Activated CD4-positive, alpha-beta T cell treated with anti-CD3 and anti-CD28 coated beads, Interleukin-2, amount 50 U/mL, for 4 hours (primary cell): Measurements from ENCODE around the gene PRPSAP1.
"Not testable (repeated sequence)": the region's sequence is repeated elsewhere in the genome, so short reads cannot be mapped to it uniquely, and the experiment has no call there.

ENCODE experiments used
- DNase-seq, 2 experiments: peaks; one replicate each; pipeline ENCODE4 v3.0.0-alpha.2; 2020

PRPSAP1 gene

DNA sequence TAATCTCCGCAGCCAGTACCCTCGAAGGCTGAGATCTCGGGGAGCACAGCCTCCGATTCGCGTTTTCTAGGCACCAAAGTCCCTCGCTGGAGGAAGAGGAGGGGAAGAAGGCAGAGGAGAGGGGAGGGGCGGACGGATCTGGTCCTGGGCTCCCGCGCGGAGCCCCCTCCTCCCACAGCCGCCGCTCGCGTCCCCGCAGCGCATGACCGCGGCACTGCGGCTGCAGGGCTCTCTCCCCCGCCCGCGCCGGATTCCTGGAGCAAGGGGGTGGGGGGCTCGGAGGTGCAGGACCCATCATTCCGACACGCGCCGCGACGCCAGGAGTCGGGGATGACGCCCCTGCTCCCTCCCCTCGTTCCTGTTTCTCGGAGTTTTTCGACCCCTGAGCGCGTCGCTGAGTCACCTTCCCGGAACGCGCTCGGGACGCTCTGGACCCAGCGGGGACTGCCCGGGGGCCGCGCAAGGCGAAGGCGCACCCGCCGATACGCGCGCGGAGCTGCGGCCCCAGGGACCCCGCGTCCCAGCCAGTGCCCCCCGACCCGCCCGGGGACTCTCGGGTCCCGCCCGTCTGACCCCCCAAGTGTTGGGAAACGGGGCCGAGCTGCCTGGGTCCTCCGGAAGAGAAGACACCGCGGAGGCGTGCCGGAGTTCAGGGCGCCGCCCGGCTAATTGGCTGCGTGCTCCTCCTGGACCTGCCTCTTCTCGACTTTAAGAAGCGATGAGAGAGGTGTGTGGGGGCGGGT is 29.3 kb upstream of the PRPSAP1 start:
- DNase-seq: peak; percentile 46 to 56

DNA sequence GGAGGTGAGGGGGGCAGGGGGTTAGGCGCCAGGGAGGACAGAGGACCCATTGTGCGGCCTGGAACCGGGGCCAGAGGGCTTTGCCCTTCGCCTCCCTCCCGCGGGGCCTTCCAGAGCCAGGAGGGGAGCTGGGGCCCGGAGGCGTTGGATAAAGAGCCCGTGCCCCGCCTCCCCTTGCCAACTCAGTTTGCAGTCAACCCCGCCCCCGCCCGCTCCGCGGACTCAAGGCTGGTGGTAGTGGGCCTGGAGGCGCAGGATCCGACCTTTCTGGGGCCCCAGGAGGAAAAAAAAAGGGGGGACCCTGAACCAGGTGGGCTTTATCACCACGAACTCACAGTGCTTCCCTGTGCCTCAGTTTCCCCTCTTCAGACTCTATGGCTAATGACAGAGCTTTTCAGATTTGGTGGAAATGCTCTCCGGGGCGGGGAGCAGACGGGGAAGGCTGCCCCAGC is 28.7 kb upstream of the PRPSAP1 start:
- peak; percentile 17 to 19 for DNase-seq

DNA sequence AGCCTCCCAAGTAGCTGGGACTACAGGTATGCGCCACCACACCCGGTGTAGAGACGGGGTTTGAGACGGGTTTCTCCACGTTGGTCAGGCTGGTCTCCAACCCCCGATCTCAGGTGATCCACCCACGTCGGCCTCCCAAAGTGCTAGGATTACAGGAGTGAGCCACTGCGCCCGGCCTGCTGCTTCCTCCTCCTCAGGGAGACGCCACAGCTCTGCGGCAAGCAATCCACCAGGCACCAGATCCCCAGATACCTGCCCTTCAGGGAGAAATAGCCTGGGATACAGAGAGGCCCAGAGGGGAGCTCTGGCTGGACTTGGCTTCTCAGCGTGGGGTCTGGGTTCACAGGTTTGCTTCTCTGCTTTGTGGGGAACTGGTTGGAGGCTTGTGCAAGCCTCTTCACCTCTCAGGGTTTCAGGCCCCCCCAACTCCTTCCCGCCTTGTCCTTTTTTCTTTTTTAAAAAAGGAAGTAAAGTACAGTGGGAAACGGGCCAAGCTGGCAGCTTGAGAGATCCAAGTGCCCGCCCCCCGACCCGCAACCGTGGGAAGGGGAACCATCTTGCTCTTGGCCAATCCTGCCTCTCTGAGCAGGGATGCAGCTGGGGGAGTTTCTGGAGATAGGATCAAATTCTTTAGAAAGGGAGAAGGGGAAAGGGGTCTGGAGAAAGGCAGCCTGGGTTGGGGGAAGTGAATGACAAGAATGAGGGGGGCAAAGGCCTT is 28.1 kb upstream of the PRPSAP1 start:
- DNase-seq: no peak

DNA sequence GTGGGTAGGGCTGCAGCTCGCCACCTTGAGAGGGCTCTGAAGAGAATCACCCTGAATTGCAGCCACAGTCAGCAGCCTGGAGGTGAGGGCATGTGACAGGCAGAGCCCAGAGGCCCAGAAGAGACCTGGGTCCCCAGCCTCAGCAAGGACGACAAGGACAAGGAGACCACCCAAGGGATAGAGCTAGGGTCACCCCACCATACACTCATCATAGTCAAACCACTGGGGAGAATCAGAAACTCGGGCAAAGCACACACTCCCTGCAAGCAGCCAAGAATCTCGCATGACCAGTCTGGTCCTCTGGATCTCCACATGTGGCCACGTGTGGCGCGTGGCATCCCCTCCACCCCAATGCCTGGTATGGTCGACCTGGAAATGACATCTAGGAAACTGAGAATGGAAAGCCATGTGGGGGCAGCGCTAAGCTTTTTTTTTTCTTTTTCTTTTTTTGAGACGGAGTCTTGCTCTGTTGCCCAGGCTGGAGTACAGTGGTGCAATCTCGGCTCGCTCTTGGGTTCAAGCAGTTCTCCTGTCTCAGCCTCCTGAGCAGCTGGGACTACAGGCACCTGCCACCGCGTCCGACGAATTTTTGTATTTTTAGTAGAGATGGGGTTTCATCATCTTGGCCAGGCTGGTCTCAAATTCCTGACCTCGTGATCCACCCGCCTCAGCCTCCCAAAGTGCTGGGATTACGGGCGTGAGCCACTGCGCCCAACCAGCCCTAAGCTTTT is 26.1 kb upstream of the PRPSAP1 start:
- DNase-seq: no peak

DNA sequence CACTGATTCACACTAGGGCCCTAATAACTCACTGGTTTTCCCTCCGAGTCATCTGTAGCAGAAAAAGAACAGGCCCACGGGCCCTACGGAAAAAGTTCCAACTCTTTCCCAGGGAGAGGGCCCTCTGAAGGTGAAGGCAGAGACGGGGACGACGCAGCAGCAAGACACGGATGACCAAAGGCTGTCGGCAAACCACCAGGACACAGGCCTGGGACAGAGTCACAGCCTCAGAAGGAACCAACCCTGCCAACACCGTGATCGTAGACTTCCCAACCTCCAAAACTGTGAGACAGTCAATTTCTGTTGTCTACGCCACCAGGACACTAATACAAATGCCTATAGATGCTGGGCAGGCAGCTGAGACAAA is 25.5 kb upstream of the PRPSAP1 start:
- no peak for DNase-seq

DNA sequence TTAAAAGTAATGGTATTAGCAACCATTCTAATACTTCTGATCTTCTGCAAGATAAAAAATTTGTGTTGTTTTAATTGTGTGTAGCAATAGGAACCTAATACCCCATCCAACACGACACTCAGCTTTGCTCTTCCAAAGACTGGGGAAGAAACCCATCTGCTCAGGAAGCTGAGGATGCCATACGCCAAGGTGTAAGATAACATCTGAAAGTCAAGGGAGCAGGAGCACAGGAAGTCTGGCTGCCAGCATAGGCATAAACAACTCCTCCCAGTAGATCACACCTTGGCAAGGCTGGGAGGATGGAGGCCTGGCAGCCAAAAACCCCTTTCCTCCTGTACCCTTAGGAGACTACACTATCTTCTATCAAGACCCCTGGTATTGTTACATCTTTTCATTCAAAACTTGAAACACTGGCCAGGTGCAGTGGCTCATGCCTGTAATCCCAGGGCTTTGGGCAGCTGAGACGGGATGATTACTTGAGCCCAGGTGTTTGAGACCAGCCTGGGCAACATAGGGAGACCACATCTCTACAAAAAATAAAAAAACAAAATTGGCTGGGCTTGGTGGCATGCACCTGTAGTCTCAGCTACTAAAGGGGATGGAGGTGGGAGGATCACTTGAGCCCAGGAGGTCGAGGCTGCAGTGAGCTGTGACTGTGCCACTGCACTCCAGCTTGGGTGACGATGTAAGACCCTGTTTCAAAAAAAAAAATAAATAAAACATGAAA is 25.0 kb upstream of the PRPSAP1 start:
- DNase-seq: no peak

DNA sequence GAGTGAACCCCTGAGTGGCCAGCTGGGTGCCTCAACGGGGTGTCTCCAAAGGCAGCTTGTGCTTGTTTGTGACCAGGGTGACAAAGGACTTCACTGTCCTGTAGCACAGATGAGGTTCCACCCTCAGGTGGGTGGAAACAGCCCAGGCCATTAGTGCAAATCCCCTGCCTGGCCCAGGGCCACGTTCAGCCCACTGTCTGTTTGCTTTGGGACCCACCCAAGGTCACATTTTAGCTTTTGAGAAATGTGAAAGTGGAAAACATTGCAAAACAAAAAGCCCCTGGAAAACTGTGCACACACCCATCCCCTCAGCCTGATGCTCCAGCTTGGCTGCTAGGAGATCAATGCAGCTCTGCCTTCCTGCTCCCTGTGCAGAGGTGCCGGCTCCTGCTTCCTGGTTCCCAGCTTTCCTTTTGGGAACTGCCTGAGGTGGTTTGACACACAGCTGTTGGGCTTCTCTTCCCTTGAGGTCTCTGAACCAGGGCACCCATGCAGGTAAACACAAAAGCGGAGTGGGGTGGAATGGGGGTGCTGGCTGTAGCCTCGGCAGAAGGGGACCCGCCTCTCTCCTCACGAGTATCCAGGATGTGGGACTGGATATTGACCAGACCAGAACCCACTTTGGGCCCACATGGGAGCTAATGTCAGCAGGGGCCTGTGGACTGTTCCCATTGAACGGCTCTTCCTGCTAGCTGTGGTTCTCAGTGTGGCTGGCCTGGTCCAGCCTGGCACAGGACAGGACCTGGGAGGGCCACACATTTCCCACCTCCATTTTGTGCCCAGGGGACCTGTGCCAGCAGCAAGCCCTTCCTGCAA is 22.8 kb upstream of the PRPSAP1 start:
- DNase-seq: no peak

DNA sequence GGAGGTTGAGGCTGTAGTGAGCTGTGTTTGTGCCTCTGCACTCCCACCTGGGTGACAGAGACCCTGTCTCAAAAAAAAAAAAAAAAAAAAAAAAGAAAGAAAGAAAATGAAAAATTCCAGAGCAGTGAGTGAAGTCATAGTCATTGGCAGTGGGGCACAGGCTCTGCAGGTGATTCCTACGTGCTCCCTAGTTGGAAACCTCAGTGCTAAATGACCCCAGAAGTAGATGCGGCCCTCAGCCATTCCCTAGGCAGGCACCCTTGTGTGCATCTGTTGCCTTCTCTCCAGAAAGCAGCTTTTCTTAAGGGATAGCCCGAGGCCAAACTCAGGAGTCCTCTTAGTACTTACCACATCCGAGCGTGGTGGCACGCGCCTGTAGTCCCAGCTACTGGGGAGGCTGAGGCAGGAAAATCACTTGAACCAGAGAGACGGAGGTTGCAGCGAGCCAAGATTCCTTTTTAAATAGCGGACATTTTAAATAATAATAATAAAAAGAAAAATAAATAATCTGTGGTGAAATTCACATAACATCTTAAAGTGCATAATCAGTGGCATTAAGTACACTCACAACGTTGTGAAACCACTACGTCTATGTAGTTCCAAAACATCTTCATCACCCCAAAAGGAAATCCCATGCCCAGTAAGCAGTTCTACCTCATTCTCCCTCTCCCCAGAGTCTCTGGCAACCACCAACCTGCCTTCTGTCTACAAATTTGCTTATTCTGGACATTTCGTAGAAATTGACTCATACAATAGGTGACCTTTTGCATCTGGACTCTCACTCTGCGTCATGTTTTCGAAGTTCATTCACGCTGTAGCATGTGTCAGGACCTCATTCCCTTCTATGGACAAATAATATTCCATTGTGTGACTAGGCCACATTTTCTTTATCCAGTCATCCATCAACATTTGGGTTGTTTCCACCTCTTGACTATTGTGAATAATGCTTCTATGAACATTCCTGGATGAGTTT is 18.2 kb upstream of the PRPSAP1 start:
- no peak for DNase-seq

DNA sequence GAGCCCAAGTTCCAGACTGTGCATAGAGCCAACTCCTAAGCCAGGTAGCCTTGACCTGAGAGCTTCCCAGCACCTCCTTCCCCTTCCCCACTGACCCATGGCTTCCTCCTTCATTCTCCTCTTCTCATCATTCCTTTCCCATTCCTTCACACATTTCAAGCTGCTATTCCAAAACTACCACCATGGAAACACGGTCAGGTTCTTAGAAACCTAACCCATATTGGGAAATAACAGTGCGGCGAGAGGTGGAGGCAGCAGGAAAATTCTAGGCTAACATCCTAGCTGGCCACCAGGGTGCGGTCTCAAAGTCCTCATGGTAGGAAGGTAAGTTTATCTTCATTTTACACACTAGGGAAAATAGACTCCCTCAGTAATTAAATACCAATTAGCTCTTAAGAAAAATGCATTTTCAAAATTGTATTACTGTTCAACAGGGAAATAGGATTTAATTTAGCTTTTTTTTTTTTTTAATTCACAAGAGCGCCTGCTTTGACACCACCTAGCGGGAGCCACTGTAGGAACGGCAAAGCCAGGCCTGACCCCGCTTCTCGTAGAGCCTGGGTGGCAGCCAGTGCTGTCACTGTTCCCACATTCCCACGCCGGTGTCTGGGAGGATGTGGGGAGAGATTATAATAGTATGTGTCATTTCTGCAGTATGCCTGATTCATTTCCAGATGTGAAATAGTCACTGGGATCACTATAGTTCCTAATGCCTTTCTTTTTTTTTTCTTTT is 16.7 kb upstream of the PRPSAP1 start:
- DNase-seq: no peak

DNA sequence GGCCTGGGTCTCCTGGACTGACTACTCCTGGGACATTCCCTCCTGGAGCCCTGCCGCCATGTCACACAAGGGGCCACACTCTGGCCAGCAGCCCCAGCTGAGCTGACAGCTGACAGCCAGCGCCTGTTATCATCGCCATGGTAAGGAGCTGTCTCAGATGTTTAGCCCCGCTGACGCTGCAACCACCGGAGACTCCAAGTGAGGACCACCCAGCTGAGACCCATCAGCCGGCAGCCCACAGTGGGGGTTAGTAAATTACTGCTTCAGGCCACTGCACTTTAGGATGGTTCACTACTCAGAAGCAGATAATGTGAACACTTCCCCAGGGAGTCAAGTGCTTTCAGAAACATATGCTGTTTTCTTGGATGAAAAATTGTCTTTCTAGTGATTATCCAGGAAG is 16.1 kb upstream of the PRPSAP1 start:
- no peak for DNase-seq

DNA sequence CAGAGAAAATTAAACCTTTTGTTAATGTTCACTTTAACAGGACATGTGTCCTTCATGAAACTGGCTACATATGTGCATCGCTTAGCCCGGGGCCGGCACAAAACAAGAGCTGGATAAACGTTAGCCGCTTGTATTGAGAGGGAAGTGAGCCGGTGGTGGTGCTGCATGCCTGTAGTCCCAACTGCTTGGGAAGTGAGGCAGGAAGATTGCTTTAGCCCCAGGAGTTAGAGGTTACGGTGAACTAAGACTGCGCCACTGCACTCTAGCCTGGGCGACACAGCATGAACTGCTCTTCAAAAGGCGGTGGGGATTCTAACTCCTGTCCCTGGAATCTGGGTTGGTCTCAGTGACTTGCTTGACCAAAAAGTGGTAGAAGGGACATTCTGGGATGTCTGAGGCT is 15.7 kb upstream of the PRPSAP1 start:
- DNase-seq: no peak

DNA sequence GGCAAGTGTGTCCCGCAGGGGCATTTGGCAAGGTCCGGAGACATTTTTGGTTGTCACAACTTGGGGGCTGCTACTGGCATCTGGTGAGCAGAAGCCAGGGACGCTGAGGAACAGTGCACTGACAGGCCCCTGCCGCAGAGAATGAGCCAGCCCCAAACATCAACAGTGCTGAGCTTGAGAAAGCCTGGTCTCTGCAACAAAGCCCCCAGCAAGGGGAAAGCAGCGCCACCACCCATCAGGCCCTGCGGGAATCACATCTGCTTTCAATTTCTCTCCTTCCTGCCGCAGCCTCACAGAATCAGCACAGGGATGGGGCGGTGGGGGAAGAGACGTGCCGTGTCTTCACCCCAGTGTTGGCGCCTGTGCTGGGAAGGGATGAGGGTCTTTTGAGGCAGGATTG is 14.8 kb upstream of the PRPSAP1 start:
- DNase-seq: no peak

DNA sequence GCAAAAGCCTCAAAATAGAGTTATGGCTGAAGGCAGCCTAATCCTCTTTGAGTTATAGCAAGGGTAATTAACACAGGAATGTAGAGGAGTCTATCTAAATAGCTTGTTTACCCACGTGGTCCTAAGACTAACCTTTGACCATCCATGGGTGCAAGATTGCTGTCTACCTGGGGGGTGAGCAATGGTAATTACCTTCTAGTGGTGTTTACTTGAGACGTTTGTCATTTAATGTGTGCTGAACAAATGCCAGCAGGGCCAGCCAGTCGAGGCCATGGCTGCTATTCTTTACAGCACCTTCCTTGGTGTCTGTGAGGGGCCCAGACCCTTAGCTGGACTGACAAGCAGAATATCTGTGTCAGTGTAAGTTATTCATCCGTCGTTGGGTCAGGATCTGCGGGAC is 13.9 kb upstream of the PRPSAP1 start:
- no peak for DNase-seq

DNA sequence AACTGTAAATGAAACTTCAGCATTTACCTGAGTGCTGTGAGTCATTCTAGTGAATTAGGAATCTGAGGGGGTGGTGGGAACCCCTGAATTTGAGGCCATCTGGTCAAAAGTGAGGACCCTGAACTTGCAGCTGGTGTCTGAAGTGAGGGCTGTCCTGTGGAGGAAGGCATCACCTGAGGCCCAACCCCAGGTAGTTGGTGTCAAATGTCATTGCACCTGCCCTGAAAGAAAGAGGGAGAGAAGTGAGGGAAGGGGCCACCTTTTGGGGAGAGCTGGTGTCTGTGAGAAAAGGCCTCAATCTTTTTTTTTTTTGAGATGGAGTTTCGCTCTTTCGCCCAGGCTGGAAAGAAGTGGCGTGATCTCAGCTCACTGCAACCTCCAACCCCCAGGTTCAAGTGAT is 12.5 kb upstream of the PRPSAP1 start:
- no peak for DNase-seq

DNA sequence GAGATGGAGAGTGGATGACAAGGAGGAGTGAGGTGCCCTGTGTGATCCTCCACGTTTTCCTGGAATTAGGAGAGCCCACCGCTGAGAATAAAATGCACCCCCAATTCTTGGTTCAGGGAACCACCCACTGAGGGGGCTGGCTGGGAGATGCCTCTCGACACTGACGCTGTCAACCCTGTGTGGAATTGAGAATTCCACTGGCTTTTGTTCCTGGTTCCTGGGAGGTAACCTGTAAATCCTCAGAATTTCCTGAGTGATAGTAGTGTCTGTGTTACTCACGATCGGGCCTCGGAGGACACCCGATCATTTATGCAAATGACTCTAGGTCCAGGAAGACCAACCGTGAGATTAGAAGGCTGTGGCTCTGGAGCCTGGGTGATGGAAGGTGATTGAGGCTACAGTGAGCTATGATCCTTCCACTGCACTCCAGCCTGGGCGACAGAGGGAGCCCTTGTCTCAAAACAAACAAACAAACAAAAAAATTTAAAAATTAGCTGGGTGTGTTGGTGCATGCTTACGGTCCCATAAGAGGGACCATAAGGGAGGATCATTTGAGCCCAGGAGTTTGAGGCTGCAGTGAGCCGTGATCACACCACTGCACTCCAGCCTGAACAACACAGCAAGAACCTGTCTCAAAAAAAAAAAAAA is 11.7 kb upstream of the PRPSAP1 start:
- DNase-seq: no peak

DNA sequence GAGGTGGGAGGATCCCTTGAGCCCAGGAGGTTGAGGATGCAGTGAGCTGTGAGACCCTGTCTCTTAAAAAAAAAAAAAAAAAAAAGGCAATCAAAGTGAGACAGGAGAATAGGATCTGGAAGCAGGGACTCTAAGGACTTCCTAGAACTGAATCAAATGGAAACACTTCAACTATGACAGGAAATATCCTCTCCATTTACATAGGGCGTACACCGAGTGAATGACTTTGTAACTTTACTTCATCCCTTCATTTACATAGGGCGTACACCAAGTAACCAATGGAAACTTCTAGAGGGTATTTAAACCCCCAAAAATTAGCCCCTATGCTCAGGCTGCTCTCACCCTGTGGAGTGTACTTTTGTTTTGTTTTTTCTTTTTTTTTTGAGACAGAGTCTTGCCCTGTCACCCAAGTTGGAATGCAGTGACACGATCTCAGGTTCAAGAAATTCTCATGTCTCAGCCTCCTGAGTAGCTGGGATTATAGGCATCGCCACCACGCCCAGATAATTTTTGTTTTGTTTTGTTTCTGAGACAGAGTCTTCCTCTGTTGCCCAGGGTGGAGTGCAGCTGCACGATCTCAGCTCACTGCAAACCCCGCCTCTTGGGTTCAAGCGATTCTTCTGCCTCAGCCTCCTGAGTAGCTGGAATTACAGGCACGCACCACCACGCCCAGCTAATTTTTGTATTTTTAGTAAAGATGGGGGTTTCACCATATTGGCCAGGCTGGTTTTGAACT is 9.6 kb upstream of the PRPSAP1 start:
- no peak for DNase-seq

DNA sequence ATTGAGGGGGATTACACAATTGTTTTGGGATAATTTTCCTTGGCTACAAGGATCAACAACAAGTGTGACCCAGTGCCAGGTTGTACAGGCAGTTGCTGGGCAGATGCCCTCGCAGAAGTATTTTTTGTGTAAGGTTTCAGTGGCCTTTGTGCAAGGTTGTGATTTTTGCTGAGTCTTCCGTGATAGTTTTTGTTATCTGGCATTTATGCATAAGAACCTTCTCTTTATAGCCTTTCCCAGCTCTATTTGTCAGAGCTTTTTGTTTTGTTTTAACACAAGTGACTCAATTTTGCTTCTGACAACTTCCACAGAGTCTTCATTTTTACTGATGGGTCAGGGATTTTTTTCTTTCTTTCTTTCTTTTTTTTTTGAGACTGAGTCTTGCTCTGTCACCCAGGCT is 6.7 kb upstream of the PRPSAP1 start:
- no peak for DNase-seq

DNA sequence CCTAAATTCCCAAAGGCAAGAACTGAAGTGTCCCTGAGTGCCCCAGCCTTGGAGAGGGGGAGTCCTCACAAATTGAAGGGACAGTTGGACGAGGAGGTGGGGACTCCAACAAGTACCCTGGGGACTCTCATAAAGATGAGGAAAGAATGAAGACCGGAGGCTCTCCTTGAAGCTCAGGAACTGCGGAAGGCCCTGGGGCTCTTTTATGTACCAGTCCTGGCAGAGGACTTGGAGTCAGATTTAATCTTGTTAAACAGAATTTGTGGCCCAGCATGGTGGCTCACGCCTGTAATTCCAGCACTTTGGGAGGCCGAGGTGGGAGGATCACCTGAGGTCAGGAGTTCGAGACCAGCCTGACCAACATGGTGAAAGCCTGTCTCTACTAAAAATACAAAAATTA is 6.1 kb upstream of the PRPSAP1 start:
- DNase-seq: not testable (repeated sequence)

DNA sequence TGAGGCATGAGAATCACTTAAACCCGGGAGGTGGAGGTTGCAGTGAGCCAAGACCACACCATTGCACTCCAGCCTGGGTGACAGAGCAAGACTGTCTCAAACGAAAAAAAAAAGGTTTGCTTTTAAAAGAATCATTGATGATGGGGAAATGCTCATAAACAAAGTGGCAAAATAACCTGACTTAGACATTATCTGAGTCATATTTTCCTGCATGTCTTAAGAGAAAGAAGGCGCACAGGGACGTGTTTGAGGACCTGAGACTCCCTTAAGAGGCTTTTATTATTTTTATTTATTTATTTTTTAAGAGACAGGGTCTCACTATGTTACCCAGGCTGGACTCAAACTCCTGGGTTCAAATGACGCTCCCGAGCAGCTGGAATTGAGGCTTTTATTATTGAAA is 5.7 kb upstream of the PRPSAP1 start:
- no peak for DNase-seq
